HG02623 (cell line): ENCODE data around the gene PRICKLE4.

Experiments used
- ATAC-seq: cut with Tn5 transposase; IDR thresholded peaks from one replicate; pipeline ENCODE4 v1.9.1; 2021; ENCODE audit warnings: moderate library complexity; ENCODE audit not compliant: unreplicated experiment

PRICKLE4 gene

GRCh38 chr6:41832263-41832662 is 51.7 kb downstream of the PRICKLE4 start:
- ATAC-seq: no peak

DNA sequence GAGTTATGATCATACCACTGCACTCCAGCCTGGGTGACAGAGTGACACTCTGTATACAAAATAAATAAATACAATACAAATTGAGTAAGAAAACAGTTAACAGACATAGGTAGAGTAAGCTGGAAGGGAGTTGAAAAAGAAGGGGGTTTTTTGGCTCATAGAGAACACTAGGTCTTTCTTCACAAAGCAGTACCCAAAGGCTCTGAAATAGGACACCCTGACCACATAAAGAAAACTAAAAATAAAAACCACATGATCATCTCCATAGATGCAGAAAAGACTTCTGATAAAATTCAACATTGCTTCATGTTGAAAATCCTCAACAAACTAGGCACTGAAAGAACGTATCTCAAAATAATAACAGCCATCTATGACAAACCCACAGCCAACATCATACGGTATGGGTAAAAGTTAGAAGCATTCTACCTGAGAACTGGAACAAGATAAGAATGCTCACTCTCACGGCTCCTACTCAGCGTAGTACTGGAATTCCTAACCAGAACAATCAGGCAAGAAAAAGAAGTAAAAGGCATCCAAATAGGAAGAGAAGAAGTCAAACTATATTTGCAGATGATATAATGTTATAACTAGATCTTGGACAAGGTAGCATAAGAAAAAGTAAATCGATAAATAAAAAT is 55.6 kb downstream of the PRICKLE4 start:
- ATAC-seq: no peak

DNA sequence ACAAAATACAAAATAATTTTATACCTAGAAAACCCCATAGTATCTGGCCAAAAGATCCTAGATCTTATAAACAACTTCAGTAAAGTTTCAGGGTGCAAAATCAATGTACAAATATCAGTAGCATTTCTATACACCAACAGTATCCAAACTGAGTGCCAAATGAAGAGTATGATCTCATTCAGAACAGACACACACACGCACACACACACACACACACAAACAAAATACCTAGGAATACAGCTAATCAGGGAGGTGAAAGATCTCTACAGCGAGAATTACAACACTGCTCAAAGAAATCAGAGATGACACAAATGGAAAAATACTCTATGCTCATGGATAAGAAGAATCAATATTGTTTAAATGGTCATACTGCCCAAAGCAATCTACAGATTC is 56.1 kb downstream of the PRICKLE4 start:
- ATAC-seq: no peak
